ENCODE results near the gene AP1G1.

- no peak for TF ChIP-seq CTCF (conservative IDR thresholded peaks at IDR 0.05; ENCODE audit: low read depth, low read length)
- TF ChIP-seq EZH2 (IDR thresholded peaks at IDR 0.05; ENCODE audit: borderline replicate concordance, low read depth, low read length, poor library complexity, severe bottlenecking) = no peak
Observed at GRCh38 chr16:71843572-71843971, 34.9 kb upstream of the AP1G1 start.

Data from A673 (cell line).